C4-2B (cell line): ENCODE data around the gene KDM2A.

Source experiments
- ZFX ChIP-seq: fragments of 450-650 bp; IDR thresholded peaks from 2 replicates; pipeline ENCODE4 v1.6.1; 2017
- TF ChIP-seq, protein P1 (sequence below): fragments of 450-650 bp; conservative IDR thresholded peaks from 2 replicates; pipeline ENCODE4 v1.5.1; 2017; ENCODE audit warnings: mild to moderate bottlenecking

DNA sequence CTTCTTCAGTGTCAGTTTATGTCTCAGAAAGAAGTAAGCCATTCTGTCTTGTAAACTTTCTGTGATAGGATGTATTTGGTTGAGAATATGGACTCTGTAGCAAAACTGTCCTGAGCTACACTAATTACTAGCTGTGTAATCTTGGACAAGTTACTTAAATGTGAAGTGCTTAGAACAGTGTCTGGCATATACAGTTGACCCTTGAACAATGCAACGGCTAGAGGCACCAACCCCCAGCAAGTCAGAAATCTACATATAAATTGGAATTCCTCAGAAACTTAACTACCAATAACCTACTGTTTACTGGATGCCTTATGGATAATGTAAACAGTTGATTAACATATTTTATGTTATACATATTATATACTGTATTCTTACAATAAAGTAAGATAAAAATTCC lies 78.5 kb downstream of the KDM2A start:
- TF ChIP-seq ZFX, result no peak
- TF ChIP-seq, protein P1, sequence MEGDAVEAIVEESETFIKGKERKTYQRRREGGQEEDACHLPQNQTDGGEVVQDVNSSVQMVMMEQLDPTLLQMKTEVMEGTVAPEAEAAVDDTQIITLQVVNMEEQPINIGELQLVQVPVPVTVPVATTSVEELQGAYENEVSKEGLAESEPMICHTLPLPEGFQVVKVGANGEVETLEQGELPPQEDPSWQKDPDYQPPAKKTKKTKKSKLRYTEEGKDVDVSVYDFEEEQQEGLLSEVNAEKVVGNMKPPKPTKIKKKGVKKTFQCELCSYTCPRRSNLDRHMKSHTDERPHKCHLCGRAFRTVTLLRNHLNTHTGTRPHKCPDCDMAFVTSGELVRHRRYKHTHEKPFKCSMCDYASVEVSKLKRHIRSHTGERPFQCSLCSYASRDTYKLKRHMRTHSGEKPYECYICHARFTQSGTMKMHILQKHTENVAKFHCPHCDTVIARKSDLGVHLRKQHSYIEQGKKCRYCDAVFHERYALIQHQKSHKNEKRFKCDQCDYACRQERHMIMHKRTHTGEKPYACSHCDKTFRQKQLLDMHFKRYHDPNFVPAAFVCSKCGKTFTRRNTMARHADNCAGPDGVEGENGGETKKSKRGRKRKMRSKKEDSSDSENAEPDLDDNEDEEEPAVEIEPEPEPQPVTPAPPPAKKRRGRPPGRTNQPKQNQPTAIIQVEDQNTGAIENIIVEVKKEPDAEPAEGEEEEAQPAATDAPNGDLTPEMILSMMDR, result no peak
